SK-N-SH (cell line): Measurements from ENCODE around the gene CDH16. TPM values are rescaled to one million over a fixed set of nuclear protein-coding genes. Genes with fewer than 3 reads are reported as not detected.

Source experiments
- polyA plus RNA-seq, 3 experiments: library from polyadenylated mRNA; depleted of rRNA; stranded (reverse); fragments of >200 nt; gene quantifications; 2 replicates each; pipeline ENCODE4 v1.2.3, GENCODE V29; 2012

The CDH16 gene
- polyA plus RNA-seq, 1 of the 3 experiments (the other 2 are of a cell fraction): not detected

Other genes with a start within 250 kb of the CDH16 start
- gene CMTM4, start 222.1 kb downstream of the CDH16 start, polyA plus RNA-seq (2012; rRNA removed): 21.7 and 30.8 TPM in 2 replicates
- 33.1 and 49.6 TPM in 2 replicates for gene DYNC1LI2, start 167.3 kb downstream of the CDH16 start, polyA plus RNA-seq (2012; rRNA removed)
- 0.06 and 0.08 TPM in 2 replicates for gene TERB1, start 117.3 kb downstream of the CDH16 start, polyA plus RNA-seq (2012; rRNA removed)
- gene NAE1, start 87.9 kb downstream of the CDH16 start, polyA plus RNA-seq (2012; rRNA removed): 33.8 and 45.5 TPM in 2 replicates
- 0.11 and 0.12 TPM in 2 replicates for gene CA7, start 74.5 kb downstream of the CDH16 start, polyA plus RNA-seq (2012; rRNA removed)
- gene PDP2, start 38.4 kb downstream of the CDH16 start, polyA plus RNA-seq (2012; rRNA removed): 4.7 and 7.3 TPM in 2 replicates
- 9.3 and 11.7 TPM in 2 replicates for gene RRAD, start 6.7 kb upstream of the CDH16 start, polyA plus RNA-seq (2012; rRNA removed)
- gene CIAO2B, start 15.5 kb upstream of the CDH16 start, polyA plus RNA-seq (2012; rRNA removed): 577 and 665 TPM in 2 replicates
- 33.1 and 37.8 TPM in 2 replicates for gene CES2, start 16.6 kb upstream of the CDH16 start, polyA plus RNA-seq (2012; rRNA removed)
- 1.4 and 1.8 TPM in 2 replicates for gene CES3, start 42.4 kb upstream of the CDH16 start, polyA plus RNA-seq (2012; rRNA removed)
- gene CES4A, start 69.7 kb upstream of the CDH16 start, polyA plus RNA-seq (2012; rRNA removed): 7.3 and 13.2 TPM in 2 replicates
- 38.8 and 40.1 TPM in 2 replicates for gene CBFB, start 110.3 kb upstream of the CDH16 start, polyA plus RNA-seq (2012; rRNA removed)
- gene PHAF1, start 191.1 kb upstream of the CDH16 start, polyA plus RNA-seq (2012; rRNA removed): 17.3 and 22.6 TPM in 2 replicates
- 9.8 and 9.9 TPM in 2 replicates for gene B3GNT9, start 232.1 kb upstream of the CDH16 start, polyA plus RNA-seq (2012; rRNA removed)
- gene TRADD, start 241.0 kb upstream of the CDH16 start, polyA plus RNA-seq (2012; rRNA removed): 27.7 and 28.5 TPM in 2 replicates
- 17.8 and 21.8 TPM in 2 replicates for gene FBXL8, start 241.1 kb upstream of the CDH16 start, polyA plus RNA-seq (2012; rRNA removed)
- 33.4 and 44.4 TPM in 2 replicates for gene HSF4, start 245.9 kb upstream of the CDH16 start, polyA plus RNA-seq (2012; rRNA removed)